A673 (cell line): ENCODE measurements around the gene PTGDR.

Source experiments
- CTCF ChIP-seq: fragments of 300-800, 200-600 bp; sonication (generic); conservative IDR thresholded peaks from 2 replicates; pipeline ENCODE4 v1.5.1; 2017; ENCODE audit warnings: low read depth, mild to moderate bottlenecking, antibody characterized with exemption, low read length, moderate library complexity, mixed read lengths
- EZH2 ChIP-seq: fragments of 200-600 bp; sonication (generic); IDR thresholded peaks from 2 replicates; pipeline ENCODE4 v1.6.1; 2017; ENCODE audit warnings: borderline replicate concordance, low read depth, mild to moderate bottlenecking, mixed read lengths, antibody characterized with exemption, low read length; ENCODE audit not compliant: poor library complexity, severe bottlenecking

- TF ChIP-seq CTCF (no peak), EZH2 (no peak)
Measured at GRCh38 chr14:52254086-52254485, 13.4 kb upstream of the PTGDR start.
